K562 (cell line): ENCODE results near the gene COX7A1. TPM values are rescaled to one million over a fixed set of nuclear protein-coding genes. Genes with fewer than 3 reads are reported as not detected.
"Not testable (repeated sequence)": the region's sequence is repeated elsewhere in the genome, so short reads cannot be mapped to it uniquely, and the experiment has no call there.

ENCODE experiments used
- ATAC-seq: fragments of 200-7000 bp; cut with Tn5 transposase; 3 replicates; pipeline ENCODE4 v1.9.1; 2020; ENCODE audit warnings: moderate library complexity
- BruUV-seq: library from RNA; stranded (reverse); fragments of 400-500 nt; replicated peaks from 2 replicates; lab custom pipeline; 2021; lab: Mats Ljungman, UMichigan
- CTCF ChIA-PET: fragments of 300-600 bp; formaldehyde crosslinking; extraction: SDS; loops from one replicate; lab custom pipeline; 2021; ENCODE audit warnings: low intra/inter-chr PET ratio; lab: Yijun Ruan, JAX
- POLR2A ChIA-PET: fragments of 300-600, 350-650 bp; sonication (Branson Sonifier 250); formaldehyde crosslinking; extraction: SDS; loops from one replicate; lab custom pipeline; 2021; ENCODE audit warnings: antibody characterized with exemption, inconsistent platforms; lab: Yijun Ruan, JAX
- DNase-seq, 4 experiments: peaks; one replicate each; pipeline versions ENCODE4 v3.0.0 to v3.0.0-alpha.2; 2011 to 2018; ENCODE audit warnings: low spot score in 3 of 4, mixed read lengths in 3 of 4; ENCODE audit errors: extremely low read depth in 1 of 4
- FAIRE-seq: peaks from 2 replicates; lab custom pipeline; 2011; peaks lifted over from hg19 to GRCh38; lab: Jason Lieb, UNC
- H2AFZ ChIP-seq: 2 replicates; pipeline ENCODE4 v1.6.0; 2011; ENCODE audit warnings: low read depth, low read length, control low read depth, inconsistent platforms
- H3K27ac ChIP-seq: fragments of 200-600 bp; 3 replicates; pipeline ENCODE4 v1.8.0; 2011; ENCODE audit warnings: low read depth, mild to moderate bottlenecking, control low read depth, inconsistent platforms, low read length, moderate library complexity, mixed read lengths; ENCODE audit errors: extremely low read depth
- H3K27me3 ChIP-seq, 2 experiments: fragments of 300-600 bp in 1 of 2; 2 replicates in 1 of 2; 3 replicates in 1 of 2; pipeline versions ENCODE4 v1.6.0 to v1.8.0; 2011; ENCODE audit warnings: inconsistent platforms in 2 of 2, low read length in 2 of 2, mild to moderate bottlenecking in 1 of 2, mixed read lengths in 1 of 2, moderate library complexity in 1 of 2; ENCODE audit not compliant: control insufficient read depth in 2 of 2, insufficient read depth in 2 of 2
- H3K36me3 ChIP-seq: fragments of 300-600 bp; 3 replicates; pipeline ENCODE4 v1.8.0; 2011; ENCODE audit warnings: mild to moderate bottlenecking, low read length, inconsistent platforms; ENCODE audit not compliant: control insufficient read depth, insufficient read depth
- H3K4me1 ChIP-seq, 2 experiments: fragments of 200-600 bp in 1 of 2; replicated peaks in 1 of 2; 2 replicates in 1 of 2; 3 replicates in 1 of 2; pipeline versions ENCODE4 v1.5.1 to v1.8.0; 2011; ENCODE audit warnings: inconsistent platforms in 2 of 2, low read length in 2 of 2, mild to moderate bottlenecking in 1 of 2, mixed read lengths in 1 of 2, moderate library complexity in 1 of 2; ENCODE audit not compliant: control insufficient read depth in 2 of 2, insufficient read depth in 2 of 2
- H3K4me2 ChIP-seq: 2 replicates; pipeline ENCODE4 v1.6.1; 2011; ENCODE audit warnings: low read length, control low read depth, inconsistent platforms, mixed read lengths; ENCODE audit not compliant: insufficient read depth
- H3K4me3 ChIP-seq: fragments of 200-600 bp; sonication (generic), shearing (Covaris generic); 2 replicates; pipeline ENCODE4 v1.5.1; 2016; ENCODE audit warnings: control low read depth, inconsistent platforms
- H3K79me2 ChIP-seq: fragments of 200-600 bp; 3 replicates; pipeline ENCODE4 v1.8.0; 2011; ENCODE audit warnings: low read length, inconsistent platforms; ENCODE audit not compliant: control insufficient read depth, insufficient read depth
- H3K9ac ChIP-seq, 2 experiments: 2 replicates each; pipeline versions ENCODE4 v1.6.0 to v1.6.1; 2011; ENCODE audit warnings: low read depth in 2 of 2, low read length in 2 of 2, control low read depth in 1 of 2, inconsistent platforms in 1 of 2, mild to moderate bottlenecking in 1 of 2, mixed read lengths in 1 of 2; ENCODE audit not compliant: insufficient read depth in 1 of 2
- H3K9me1 ChIP-seq: one replicate; pipeline ENCODE4 v1.6.0; 2011; ENCODE audit warnings: inconsistent platforms, mild to moderate bottlenecking, low read length, moderate library complexity; ENCODE audit not compliant: control insufficient read depth, insufficient read depth
- H3K9me3 ChIP-seq: replicated peaks from 2 replicates; pipeline ENCODE4 v1.5.1; 2011; ENCODE audit warnings: low read depth, low read length, inconsistent platforms; ENCODE audit not compliant: control insufficient read depth, insufficient read depth
- H4K20me1 ChIP-seq: replicated peaks from 2 replicates; pipeline ENCODE4 v1.6.1; 2011; ENCODE audit warnings: low read length, inconsistent platforms, mixed read lengths; ENCODE audit not compliant: control insufficient read depth, insufficient read depth
- ARNT ChIP-seq, 2 experiments: fragments of 450-650 bp; IDR thresholded peaks; 2 replicates each; pipeline ENCODE4 v1.6.1; 2016; ENCODE audit warnings: mild to moderate bottlenecking in 1 of 2
- MCM3 ChIP-seq: fragments of 450-650 bp; IDR thresholded peaks from 2 replicates; pipeline ENCODE4 v1.6.1; 2016
- OTX1 ChIP-seq: fragments of 450-650 bp; formaldehyde crosslinking; IDR thresholded peaks from 2 replicates; pipeline ENCODE4 v1.4.0; 2022; ENCODE audit warnings: mild to moderate bottlenecking
- RFX5 ChIP-seq: IDR thresholded peaks from 2 replicates; pipeline ENCODE4 v1.6.1; 2011; ENCODE audit warnings: low read depth, mild to moderate bottlenecking, improper control_type of control experiment, low read length
- XRCC3 ChIP-seq: fragments of 450-650 bp; IDR thresholded peaks from 2 replicates; pipeline ENCODE4 v1.6.1; 2017; ENCODE audit warnings: mild to moderate bottlenecking, moderate library complexity
- ZNF589 ChIP-seq: fragments of 200-800 bp; sonication (Bioruptor generic); IDR thresholded peaks from 2 replicates; pipeline ENCODE4 v1.6.1; 2016; ENCODE audit warnings: low read depth, missing genetic modification characterization, missing compliant biosample characterization
- WGBS: fragments of 100-300 bp; shearing (Covaris generic); methylation state at CpG from one replicate; pipeline ENCODE4 v1.1.6; 2016; ENCODE audit warnings: low coverage, mixed read lengths; ENCODE audit not compliant: insufficient coverage; ENCODE audit errors: missing lambda C conversion rate; 5-methylcytosine and 5-hydroxymethylcytosine counted together
- in situ Hi-C: fragments of 300-500 bp; cut with MboI; formaldehyde crosslinking; loops from 4 replicates; pipeline ENCODE4 v1.15.0; 2018; ENCODE audit warnings: inconsistent platforms, mixed read lengths
- intact Hi-C: fragments of 100-400 bp; cut with micrococcal nuclease; formaldehyde crosslinking; loops from 2 replicates; pipeline ENCODE4 v1.14.2; 2022
- polyA plus RNA-seq, 8 experiments: library from polyadenylated mRNA; depleted of rRNA in 4 of 8; stranded (reverse) in 5 of 8; unstranded in 3 of 8; fragments of >200 nt; fragmentation: Nextera tagmentation in 2 of 8; fragmentation: Illumina TruSeq in 1 of 8; extraction: Ambion mirVana in 2 of 8; extraction: Trizol in 1 of 8; gene quantifications; 2 replicates each; pipeline versions ENCODE4 v1.2.1 to v1.2.3, GENCODE V29; 2011 to 2014; ENCODE audit warnings: inconsistent platforms in 1 of 8, missing spikeins in 1 of 8
- total RNA-seq, 7 experiments: library from RNA; depleted of rRNA in 6 of 7; stranded (reverse); fragments of >200 nt in 6 of 7; fragmentation: Illumina TruSeq in 2 of 7; extraction: Trizol in 2 of 7; gene quantifications; 2 replicates each; pipeline versions ENCODE4 v1.2.1 to v1.2.3, GENCODE V29; 2011 to 2021; ENCODE audit warnings: low replicate concordance in 1 of 7
- TF ChIP-seq, protein P1 (sequence below): fragments of 250-450 bp; sonication (Bioruptor Pico); IDR thresholded peaks from 2 replicates; pipeline ENCODE4 v1.4.0; 2020; ENCODE audit warnings: mild to moderate bottlenecking

Gene COX7A1
- total and polyA plus RNA-seq, 9 of the 15 experiments (the other 6 are each of a cell fraction or from before 2014, with no cell fraction given) = 0.08 TPM; not detected in 8

DNA sequence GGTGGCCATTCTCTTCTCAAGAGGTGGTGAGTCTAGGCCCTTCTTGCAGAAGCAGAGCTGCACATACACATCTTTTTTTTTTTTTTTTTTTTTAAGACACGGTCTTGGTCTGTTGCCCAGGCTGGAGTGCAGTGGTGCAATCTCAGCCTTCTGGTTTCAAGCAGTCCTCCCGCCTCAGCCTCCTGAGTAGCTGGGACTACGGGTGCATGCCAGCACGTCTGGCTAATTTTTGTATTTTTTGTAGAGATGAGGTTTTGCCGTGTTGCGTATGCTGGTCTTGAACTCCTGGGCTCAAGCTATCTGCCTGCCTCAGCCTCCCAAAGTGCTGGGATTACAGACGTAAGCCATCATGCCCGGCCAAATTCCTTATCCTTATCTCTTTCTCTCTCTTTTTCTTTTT lies 21.6 kb upstream of the COX7A1 start:
- H3K4me3 ChIP-seq, H3K9ac ChIP-seq, H3K27ac ChIP-seq, H2AFZ ChIP-seq, H3K4me2 ChIP-seq, H3K27me3 ChIP-seq, DNase-seq, ATAC-seq, H3K36me3 ChIP-seq, BruUV-seq, CTCF ChIA-PET, FAIRE-seq, H3K79me2 ChIP-seq, H3K9me1 ChIP-seq, H3K9me3 ChIP-seq, H4K20me1 ChIP-seq, H3K4me1 ChIP-seq: not testable (repeated sequence)
- intact Hi-C loops (loop anchor here (5.0 kb wide), 1 partner anchor 112 kb away; no protein-coding TSS in a partner anchor), in situ Hi-C loops (loop anchor here (5.0 kb wide), 2 partner anchors 47 to 112 kb away; no protein-coding TSS in a partner anchor)
- WGBS = 21% methylated on average over 7 of the region's 8 CpGs
- POLR2A ChIA-PET = interaction anchor here (0.8 to 0.9 kb wide), 2 partner anchors 8 to 9 kb away, joined by 3 read pairs; no protein-coding TSS in a partner anchor

DNA sequence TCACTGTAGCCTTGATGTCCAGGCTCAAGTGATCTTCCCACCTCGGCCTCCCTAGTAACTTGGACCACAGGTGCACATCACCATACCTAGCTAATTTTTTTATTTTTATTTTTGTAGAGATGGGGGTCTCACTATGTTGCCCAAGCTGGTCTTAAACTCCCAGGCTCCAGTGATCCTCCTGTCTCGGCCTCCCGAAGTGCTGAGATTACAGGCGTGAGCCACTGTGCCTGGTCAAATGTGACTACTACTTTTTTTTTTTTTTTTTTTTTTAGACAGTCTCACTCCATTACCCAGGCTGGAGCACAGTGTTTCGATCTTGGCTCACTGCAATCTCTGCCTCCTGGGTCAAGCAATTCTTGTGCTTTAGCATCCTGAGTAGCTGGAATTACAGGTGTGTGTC lies 20.6 kb upstream of the COX7A1 start:
- H3K36me3 ChIP-seq = no peaks in the 10 kb centered on the region
- no peaks in the 10 kb centered on the region for H3K79me2 ChIP-seq
- no peak overlapping the region for H3K9ac ChIP-seq
- no peak overlapping the region for H3K4me3 ChIP-seq
- in situ Hi-C loops = loop anchor here (5.0 kb wide), 2 partner anchors 46 to 111 kb away; no protein-coding TSS in a partner anchor
- H3K27me3 ChIP-seq = no peaks in the 10 kb centered on the region
- POLR2A ChIA-PET = interaction anchor here (0.6 kb wide), 2 partner anchors 37 to 316 kb away, joined by 3 read pairs; partner anchors contain the start of gene ZNF566
- FAIRE-seq = no peak
- H3K9me3 ChIP-seq = no peaks in the 10 kb centered on the region
- no peaks in the 10 kb centered on the region for H4K20me1 ChIP-seq
- TF ChIP-seq OTX1 (CRISPR knock-in tag) (no peak), RFX5 (no peak), ARNT (IDR thresholded peaks at IDR 0.05) (no peak), MCM3 (no peak), ZNF589 (CRISPR knock-in tag) (no peak), XRCC3 (no peak)
- TF ChIP-seq, protein P1, sequence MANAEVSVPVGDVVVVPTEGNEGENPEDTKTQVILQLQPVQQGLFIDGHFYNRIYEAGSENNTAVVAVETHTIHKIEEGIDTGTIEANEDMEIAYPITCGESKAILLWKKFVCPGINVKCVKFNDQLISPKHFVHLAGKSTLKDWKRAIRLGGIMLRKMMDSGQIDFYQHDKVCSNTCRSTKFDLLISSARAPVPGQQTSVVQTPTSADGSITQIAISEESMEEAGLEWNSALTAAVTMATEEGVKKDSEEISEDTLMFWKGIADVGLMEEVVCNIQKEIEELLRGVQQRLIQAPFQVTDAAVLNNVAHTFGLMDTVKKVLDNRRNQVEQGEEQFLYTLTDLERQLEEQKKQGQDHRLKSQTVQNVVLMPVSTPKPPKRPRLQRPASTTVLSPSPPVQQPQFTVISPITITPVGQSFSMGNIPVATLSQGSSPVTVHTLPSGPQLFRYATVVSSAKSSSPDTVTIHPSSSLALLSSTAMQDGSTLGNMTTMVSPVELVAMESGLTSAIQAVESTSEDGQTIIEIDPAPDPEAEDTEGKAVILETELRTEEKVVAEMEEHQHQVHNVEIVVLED (CRISPR knock-in tag) = no peak
- TF ChIP-seq, all 486 proteins: peak for 0
- H3K4me1 ChIP-seq = no peaks in the 10 kb centered on the region; a peak in 2 of 5 replicates
- no peaks in the 10 kb centered on the region for H3K9me1 ChIP-seq
- CTCF ChIA-PET = interaction anchor here (4.6 kb wide), 1 partner anchor 46 kb away, joined by 49 read pairs; no protein-coding TSS in a partner anchor
- DNase-seq (no peak), ATAC-seq (no peak)
- intact Hi-C loops = loop anchor here (5.0 kb wide), 1 partner anchor 111 kb away; no protein-coding TSS in a partner anchor
- H3K27ac ChIP-seq = no peak overlapping the region
- H2AFZ ChIP-seq = no peak overlapping the region
- WGBS = 20% methylated on average over 5 of the region's 5 CpGs
- BruUV-seq = no TSS peak
- H3K4me2 ChIP-seq = no peak overlapping the region
